GM19395 (cell line): ENCODE results near the gene GOLT1A.

ENCODE experiments used
- ATAC-seq: cut with Tn5 transposase; IDR thresholded peaks from one replicate; pipeline ENCODE4 v1.9.1; 2021; ENCODE audit warnings: mild to moderate bottlenecking, moderate library complexity; ENCODE audit not compliant: unreplicated experiment

GOLT1A gene, protein sequence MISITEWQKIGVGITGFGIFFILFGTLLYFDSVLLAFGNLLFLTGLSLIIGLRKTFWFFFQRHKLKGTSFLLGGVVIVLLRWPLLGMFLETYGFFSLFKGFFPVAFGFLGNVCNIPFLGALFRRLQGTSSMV

DNA sequence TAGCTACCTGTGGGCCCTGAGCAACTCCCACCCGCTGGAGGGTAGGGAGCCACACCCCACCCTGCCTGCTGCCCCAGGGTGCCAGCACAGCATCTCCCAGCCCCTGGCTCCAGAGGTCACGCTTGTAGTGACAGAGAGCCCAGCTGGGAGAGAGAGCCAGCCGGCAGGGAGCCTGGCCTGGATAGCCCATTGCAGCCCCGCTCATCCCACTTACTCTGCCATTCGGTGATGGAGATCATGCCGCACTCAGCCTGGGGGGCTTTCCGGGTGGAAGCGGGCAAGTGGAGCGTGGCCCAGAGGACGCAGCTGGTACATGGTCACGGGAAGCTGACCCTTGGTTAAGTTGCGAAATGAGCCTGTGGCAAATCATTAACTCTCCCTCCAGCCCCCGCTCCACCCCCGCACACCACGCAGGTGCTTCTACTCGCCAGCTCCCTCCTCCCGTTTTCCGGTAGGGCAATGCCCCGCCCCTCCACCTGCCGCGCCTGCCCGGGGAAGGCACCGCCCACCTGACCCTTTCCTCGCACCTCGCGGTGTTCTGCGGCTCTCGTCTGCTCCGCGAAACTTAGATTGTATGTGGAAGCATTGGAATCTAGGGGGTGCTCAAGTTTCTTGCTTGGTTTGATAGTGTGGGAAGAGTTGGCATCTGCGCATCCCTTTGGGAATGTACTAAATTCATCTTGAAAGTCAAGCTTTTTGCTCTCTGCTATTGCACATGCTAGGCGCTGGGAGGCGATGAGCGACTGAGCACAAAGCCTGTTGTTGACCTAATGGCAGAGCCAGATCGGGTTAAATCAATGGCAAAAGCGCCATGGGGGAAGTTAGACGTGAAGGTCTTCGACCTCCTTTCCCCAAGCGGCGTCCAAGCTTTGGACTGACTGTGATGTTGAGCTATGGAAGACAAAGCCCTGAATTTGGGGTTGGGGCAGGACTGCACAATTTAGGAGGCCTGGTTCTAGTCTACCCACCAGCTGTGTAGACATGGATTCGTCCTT, at the start of gene GOLT1A:
Gene GOLT1A, minus strand, starts transcription at position 321 of the 995 bp plus-strand sequence. Its CDS starts 82 bp downstream, at position 239.
- peak; percentile 68 for ATAC-seq

DNA sequence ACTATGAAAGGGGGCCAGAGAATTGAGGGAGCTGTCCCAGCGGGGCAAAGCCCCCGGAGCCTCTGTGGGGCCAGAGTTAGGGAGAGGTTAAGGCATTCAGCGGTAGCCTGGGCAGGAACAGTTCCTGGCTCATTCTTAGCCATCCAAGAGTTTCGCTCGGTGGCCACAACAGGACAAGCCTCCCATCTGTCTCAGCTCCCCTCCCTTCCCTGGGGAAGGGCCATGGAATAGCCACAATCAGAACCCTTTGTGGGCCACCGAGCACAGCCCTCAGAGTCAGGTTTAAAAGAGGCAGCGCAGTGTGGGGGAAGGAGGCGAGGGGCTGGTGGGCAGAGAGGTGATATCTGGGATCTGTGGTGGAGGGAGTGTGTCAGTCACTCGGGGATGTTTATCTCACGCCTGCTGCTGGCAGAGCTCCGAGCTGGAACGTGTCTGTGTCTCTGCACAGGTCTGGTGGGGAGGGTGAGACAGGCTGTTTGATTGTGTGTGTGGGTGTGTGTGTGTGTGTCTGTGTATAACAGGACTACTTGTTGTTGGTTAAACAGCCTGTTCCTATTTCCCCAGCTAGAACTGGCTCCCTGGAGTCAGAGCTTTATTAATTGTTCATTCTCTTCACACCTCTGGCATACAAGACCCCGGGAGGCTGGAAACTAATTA, 49.6 kb upstream of the GOLT1A start:
- ATAC-seq, result no peak

DNA sequence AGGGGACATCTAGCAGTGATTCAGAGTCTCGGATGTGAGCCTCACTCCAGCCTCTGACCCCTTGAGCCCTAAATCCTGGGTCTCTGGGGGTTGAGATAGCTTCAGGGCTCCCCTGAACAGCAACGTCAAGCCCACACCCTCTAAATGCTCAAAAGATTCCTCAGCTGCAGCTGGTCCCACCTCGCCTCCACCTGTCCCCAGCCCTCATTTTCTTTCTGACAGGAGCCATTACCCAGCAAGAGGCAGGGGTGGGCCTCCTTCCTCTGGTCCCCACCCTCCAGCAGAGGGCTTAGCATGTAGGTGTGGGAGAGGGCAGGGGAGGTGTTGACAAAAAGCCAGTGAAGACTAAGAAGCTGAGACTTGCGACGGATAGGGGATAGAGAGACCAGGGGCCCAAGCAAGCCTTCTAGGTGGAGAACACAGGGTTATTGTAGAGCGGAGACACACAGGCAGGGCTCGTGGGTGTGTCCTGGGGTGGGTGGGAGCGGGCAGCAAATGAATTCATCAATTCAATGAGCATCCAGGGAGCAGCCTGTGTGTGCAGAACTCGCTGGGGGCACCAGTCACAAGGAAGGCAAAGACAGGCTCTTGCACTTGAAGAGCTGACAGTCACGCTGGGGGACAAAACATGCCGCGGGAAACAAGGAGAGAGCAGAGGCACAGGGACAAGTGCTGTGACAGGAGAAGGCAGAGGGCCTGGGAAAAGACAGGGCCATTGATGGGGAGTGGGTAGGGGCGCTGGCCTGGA, 48.9 kb upstream of the GOLT1A start:
- ATAC-seq, result no peak

DNA sequence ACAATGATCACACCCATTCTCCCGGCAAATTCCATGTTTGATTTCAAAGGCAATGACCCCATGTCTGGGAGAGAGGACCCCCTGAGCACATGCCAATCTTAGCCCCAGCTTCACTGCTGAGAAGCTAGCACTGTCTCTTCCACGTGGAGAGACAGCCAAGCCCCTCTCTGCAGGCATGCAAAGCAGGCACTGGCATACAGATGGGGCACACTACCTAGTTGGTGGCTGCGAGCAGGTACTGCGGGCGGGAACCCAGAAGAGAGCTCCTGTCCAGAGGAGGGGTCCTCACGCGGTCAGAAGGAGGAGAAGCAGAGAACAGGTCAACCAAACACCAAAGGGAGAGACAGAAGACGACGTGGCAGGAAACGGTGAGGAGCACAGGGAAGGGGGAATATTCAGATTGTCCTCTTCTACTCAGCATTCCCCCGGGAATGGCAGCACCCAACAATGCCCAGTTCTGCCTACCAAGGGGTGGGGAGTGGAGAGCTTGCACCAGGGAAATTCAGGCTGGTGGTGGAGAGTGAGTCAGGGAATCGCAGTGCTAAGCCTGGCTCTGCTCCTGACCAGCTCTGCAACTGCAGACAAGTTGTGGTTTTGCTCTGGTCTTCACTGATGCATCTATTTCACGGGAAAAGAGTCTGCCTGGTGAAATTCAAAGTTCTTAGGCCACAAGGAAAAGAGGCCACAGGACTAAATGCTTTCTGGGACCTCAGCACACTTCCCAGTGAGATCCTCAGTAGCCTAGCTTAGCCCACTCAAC, 48.1 kb upstream of the GOLT1A start:
- no peak for ATAC-seq

DNA sequence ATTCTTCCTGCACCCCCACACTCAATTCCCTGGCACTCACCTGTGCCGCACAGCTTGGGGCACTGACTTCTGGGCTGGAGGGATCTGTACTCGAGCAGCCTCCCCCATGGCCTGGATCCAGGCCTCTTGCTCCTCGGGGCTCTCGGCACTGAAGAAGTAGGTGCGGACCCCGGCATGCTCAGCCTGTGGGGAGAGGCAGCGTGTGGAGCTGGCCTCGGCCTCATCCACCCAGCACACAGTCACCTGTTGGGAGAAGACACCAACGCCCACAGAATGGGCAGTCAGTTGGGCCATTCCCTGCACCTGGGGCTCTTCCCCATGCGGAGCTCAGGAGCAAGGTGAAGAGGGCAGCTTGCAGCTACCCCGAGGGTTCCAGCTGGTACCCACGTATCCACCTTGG, 47.5 kb upstream of the GOLT1A start:
- no peak for ATAC-seq

DNA sequence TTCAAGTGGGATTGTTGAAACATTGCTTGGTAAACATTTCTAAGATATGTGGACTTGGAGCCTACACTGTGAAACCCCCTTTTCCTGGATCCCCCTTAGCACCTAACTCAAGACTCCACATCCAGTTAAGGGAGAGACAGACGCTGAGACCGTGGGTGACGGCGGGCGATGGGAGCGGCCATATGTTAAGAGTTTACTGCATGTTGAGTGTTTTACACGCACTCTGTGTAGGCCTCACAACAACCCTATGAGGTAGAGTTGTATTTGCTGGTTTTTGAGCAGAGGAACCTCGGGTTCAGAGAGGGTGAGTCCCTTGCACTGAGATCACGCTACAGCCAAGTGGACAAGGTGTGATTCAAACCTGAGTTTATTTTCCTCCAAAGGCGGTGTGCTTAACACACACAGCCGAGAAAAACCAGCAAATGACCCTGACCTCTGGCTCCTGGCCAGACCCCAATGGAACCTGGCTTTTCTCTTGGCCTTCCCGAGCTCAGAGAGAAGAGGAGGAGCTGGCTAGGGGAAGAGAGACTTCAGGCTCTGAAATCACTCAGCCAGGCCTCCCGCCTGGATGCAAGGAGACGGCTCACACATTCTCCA, 46.9 kb upstream of the GOLT1A start:
- no peak for ATAC-seq

DNA sequence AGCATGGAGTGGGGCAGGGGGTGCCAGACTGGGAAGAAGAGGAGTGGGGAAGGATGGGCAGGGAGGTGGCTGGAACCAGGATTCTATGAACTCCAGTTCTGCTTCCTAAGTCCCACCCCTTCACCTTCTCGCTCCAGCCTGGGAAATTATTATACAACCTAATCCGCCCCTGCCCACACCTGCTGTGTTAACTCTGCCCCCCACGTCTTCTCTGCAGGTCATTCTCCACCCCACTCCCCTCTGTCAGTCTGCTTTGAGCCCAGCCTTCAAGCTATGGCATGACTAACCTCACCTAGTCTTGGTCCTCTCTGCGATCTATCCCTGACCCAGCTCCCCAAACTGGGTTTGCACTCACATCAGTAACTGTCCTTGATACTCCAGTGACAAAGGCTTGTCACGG, 46.0 kb upstream of the GOLT1A start:
- ATAC-seq, result no peak

DNA sequence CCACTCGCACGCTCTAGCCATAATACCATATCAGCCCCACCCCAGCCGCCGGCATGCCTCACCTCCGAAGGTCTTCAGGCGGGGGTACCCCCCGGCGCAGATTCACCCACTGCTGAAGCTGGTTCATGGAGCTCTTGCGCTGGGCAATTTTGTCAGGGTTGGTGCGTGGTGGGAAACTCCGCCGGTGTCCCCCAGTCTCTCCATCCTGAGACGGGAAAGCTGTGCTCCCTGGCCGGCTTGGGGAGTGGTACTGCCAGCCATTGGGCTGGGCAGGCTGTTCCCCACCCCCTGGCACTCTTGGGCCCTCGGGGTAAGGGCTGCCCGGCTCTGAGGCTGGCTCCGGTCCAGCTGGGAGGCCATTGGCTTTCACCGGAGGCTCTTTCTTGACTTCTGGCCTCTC, 45.4 kb upstream of the GOLT1A start:
- ATAC-seq, result no peak

DNA sequence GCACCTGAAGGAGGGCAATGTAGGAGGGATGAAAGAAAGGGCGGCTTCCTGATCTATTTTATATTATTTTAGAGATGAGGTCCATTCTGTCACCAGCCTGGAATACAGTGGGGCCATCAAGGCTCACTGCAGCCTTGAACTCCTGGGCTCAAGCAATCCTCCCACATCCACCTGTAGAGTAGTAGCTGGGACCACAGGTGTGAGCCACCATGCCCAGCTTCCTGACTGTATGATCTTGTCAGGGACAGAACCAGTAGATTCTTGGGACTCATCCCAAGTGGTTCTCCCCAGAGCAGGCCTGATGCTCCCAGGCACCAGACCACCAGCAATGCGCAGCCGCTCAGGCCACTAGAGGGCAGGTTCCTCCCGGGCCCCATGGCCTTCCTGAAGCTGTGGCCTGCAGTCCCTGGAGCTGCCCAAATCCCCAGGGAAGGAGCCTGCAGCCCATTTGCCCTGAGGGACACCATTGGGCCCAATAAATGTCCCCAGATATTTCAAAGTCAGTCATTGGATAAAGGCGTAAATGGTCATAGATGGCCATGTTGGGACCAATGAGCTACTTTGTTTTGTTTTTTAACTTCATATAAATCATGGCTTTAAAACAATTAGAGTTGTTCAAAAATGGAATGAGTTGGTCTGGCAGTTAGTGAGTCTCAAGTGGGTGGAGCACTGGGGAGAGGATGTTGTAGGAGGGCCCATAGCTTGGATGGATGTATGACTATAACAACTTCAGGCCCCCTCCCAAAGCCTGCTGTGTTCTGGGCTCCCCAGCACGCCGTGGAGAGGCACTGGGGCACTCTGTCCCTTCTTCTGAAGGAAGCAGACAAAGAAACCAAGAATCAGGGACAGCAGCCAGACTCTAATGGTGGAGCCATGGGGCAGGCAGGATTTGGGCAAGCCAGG, 44.7 kb upstream of the GOLT1A start:
- ATAC-seq, result no peak

DNA sequence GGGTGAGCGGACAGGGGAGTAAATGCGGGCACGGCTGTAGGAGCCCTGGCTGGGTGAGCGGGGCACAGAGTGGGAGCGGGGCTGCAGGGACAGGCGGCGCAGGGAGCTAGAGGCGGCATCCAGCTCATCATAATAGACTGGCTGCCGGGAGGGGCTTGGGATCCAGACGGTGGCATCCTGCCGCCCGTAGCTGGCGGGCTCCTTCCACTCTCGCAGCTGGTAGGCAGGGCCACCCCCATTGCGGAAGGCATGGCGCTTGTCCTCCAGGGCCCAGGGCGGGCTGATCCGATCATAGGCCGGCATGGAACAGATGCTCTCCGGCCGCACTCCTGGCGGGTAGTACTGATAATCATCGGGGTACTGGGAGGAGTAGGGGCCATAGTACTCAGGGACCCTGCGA, 43.7 kb upstream of the GOLT1A start:
- no peak for ATAC-seq

DNA sequence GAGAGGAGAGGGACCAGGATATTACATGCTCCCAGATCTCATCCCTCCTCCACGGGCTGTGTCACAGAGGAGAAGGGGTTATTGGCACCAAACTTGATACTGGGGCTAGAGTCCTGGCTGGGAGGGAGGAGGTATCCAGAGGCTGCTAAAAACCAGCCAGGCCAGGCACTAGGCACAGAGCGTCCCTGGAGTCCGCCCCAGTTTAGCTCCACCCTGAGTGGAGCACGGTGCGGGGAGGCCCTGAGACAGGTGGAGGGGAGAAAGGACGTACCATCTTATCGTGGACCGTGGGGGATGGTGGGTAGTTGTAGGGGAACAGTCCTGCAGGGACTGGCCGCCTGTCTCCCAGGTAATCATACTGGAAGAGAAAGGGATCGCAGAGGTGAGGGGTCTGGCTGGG, 42.7 kb upstream of the GOLT1A start:
- ATAC-seq, result no peak

DNA sequence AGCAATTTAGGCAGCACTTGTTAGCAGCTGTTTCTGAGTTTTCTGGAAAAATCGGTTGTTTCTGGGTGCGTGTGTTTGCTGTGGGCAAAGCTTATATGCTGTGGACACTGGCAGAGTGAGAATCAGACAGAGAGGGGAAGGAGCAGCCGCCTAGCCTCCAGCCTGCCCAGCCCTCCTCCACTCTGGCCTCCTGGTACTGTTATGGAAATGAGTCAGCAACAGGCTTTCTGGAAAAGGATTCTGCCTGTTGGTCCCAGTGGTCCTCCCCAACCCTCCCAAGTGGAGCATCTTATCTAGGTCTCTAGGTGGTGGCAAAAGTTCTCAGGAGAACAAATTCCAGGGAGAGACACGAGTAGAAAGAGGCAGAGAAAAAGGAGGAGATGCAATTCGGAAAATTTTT, 42.2 kb upstream of the GOLT1A start:
- ATAC-seq, result no peak

DNA sequence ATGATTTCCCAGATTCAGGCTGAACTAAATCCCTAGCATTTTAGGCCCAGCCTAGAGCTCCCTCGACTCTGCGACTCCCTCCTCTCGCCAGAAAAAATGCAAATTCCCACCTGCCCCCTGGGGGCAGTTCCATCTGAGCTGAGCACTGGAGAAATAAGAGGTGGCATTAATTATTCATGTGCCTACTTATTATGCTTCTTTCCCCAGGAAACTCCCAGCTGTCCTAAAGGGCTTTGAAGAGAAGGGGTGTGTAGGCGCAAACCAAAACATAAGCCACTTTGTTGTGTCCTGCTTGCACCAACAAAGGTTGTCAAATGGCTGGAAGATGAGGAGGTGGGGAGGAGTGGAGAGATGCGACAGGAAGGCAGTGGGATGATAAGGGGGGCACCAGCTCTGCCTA, 41.4 kb upstream of the GOLT1A start:
- no peak for ATAC-seq

DNA sequence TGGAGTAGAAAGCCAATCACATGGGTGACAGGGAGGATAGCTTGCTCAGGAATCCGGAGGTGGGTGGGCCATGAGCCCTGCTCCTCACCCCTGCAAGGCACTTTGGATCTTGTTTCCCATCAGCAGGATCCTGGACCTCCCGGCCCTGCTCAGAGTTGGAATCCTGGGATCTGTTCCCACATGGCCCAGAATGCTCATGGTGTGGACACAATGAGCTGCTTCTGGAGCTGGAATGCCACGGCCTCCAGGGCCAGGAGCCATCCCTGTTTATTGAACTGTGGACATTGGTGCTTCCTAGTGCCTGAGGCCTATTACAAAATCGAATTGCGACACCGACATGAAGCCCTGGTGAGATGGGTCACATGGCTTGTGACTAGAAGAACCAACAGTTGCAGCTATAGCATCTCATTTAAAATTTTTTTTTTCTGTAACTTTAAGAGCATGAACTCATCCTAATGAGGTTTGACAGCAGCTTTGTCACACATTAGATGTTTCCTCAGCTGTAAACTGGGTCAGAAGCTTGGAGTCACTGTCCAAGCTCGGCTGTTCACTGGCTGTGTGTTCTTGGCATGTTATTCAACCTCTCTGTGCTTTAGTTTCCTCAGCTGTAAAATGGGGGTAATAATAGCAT, 40.4 kb upstream of the GOLT1A start:
- no peak for ATAC-seq

DNA sequence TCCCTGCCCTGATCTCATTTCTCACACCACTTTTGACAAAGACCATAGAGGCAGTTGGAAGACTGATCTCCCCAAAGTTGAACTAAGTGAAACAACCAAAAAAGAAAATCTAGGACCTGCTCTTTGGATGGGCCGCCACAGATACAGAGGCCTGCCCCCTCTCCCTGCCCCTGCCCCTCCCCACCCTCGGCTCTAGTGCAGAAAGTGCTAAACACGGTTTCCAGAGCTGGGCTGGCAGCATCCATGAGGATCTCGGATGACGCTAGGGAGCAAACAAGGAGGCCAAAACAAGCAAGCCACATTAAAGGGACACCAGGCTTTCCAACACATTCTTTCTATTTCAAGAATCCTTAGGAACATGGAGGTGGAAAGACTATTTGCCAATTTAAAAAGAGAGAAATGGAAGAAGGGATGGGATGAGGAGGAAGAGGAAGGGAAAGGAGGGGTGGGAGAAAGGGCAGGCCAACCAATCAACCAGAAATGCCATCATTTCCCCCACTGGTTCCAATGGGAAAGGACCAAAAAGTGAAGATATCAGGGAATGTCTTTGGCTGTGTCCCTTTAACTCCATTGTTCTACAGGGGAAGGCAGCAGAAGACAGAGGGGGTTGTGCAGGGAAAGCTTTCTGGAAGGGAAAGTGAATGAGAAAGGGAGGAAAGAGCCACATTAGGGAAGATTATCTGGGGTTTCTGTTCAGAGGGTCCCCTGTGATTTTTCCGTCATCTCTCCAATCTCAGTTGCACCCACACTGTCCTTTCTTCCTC, 38.3 kb upstream of the GOLT1A start:
- ATAC-seq, result no peak

DNA sequence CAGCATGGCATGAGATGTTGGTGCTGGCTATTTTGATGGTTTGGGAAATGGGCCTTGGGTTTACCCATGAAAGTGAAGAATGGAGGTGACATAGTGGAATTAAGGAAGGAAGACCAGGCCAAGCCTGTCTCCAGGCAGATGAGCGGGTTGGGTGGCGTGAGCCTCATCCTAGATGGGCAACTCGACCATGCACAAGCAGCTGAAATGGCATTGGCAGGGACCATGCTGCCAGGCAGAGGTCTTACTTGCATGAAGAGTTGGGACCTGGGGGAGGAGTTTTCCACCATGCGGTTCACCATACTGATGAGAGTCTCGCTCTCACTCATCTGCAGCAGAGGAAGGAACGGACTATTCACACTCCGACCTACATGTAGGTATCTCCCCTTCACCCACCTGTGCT, 37.5 kb upstream of the GOLT1A start:
- ATAC-seq, result no peak

DNA sequence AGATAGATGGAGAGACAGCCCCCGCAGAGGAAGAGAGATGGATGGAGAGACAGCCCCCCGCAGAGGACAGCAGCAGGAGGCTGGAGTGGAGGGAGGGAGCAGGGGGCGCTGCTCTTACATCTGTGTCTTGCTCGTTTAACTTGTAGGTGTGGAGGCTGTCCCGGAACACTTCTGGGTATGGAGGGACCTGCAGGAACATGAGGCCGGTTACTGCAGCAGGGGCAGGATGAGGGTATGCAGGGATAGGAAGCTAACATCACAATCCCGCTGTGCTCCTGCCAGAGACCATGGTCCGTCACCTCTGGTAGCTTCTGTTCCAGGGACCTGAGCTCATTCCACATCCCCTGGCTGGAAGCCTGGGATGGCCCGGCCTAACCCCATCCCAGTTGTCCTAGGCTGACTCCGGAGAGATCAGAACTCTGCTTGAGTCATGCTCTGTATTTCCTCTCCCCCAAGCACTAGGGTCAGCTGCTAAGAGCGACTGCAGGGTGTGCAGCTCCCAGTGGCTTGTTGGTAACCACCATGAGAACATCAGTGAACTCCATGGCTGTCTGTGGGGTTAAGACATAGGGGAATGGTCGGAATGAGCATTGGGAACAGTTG, 36.7 kb upstream of the GOLT1A start:
- no peak for ATAC-seq
